Regular cardiac myocyte (primary cell): Measurements from ENCODE around the gene ZSWIM5. TPM values are rescaled to one million over a fixed set of nuclear protein-coding genes. Genes with fewer than 3 reads are reported as not detected.

Source experiments
- total RNA-seq: library from RNA; depleted of rRNA; stranded (reverse); fragments of >200 nt; gene quantifications from 2 replicates; pipeline ENCODE4 v1.2.3, GENCODE V29; 2014

The ZSWIM5 gene
- total RNA-seq, result 0.77 and 2.5 TPM in 2 replicates

GRCh38 chr1:45205910-45206721 is at the start of gene ZSWIM5:
Gene ZSWIM5, minus strand, starts transcription at chr1:45206605. Its CDS starts 255 bp downstream, at chr1:45206350.

GRCh38 chr1:45011837-45012638 is 194.4 kb downstream of the ZSWIM5 start, which contains the start of gene UROD:
Gene UROD, plus strand, starts transcription at chr1:45012254. Its CDS starts 12 bp downstream, at chr1:45012266.

GRCh38 chr1:45010855-45011811 is 195.3 kb downstream of the ZSWIM5 start, which contains the start of gene HECTD3:
Gene HECTD3, minus strand, starts transcription at chr1:45011324. Its CDS starts 67 bp downstream, at chr1:45011257.

Other genes starting within 250 kb of the ZSWIM5 start
- gene EIF2B3, start 220.0 kb downstream of the ZSWIM5 start, total RNA-seq, result 34.4 and 58.5 TPM in 2 replicates
- 13.0 and 24.0 TPM in 2 replicates for gene HECTD3, start 195.3 kb downstream of the ZSWIM5 start, total RNA-seq
- gene UROD, start 194.4 kb downstream of the ZSWIM5 start, total RNA-seq, result 148 and 188 TPM in 2 replicates
- gene HPDL, start 120.3 kb upstream of the ZSWIM5 start, total RNA-seq, result 0.56 and 3.1 TPM in 2 replicates
- 5.6 and 23.4 TPM in 2 replicates for gene TOE1, start 133.6 kb upstream of the ZSWIM5 start, total RNA-seq
- gene MUTYH, start 133.8 kb upstream of the ZSWIM5 start, total RNA-seq, result 10.7 and 20.3 TPM in 2 replicates